GM19043 (cell line): ENCODE data around the gene BET1L.
A peak's percentile ranks its signal among the peaks of the same experiment; 100 is the strongest.
"Not testable (repeated sequence)": the region's sequence is repeated elsewhere in the genome, so short reads cannot be mapped to it uniquely, and the experiment has no call there.

Source experiments
- ATAC-seq: cut with Tn5 transposase; IDR thresholded peaks from one replicate; pipeline ENCODE4 v1.9.1; 2021; ENCODE audit warnings: low read depth; ENCODE audit not compliant: unreplicated experiment

BET1L gene

GRCh38 chr11:198236-198806, 8.9 kb downstream of the BET1L start:
- no peak for ATAC-seq

GRCh38 chr11:197741-198235, 9.4 kb downstream of the BET1L start:
- ATAC-seq: no peak

- no peak for ATAC-seq
These were observed 10.1 kb downstream of the BET1L start for GRCh38 chr11:196786-197731.

GRCh38 chr11:193481-193880, 13.7 kb downstream of the BET1L start:
- not testable (repeated sequence) for ATAC-seq

GRCh38 chr11:192674-193128, 14.5 kb downstream of the BET1L start, which contains the start of gene SCGB1C1:
Gene SCGB1C1, plus strand, starts transcription at chr11:193078. Its CDS starts 22 bp downstream, at chr11:193100.
- not testable (repeated sequence) for ATAC-seq

- ATAC-seq: not testable (repeated sequence)
These were observed 15.4 kb downstream of the BET1L start for GRCh38 chr11:191490-192478.

- not testable (repeated sequence) for ATAC-seq
These were observed 16.7 kb downstream of the BET1L start for GRCh38 chr11:190546-190945.

GRCh38 chr11:189843-190311, 17.3 kb downstream of the BET1L start:
- peak; percentile 71 for ATAC-seq

- ATAC-seq: not testable (repeated sequence)
These were observed 17.9 kb downstream of the BET1L start for GRCh38 chr11:189200-189783.

- not testable (repeated sequence) for ATAC-seq
These were observed 27.0 kb downstream of the BET1L start for GRCh38 chr11:180242-180641.
